ENCODE data around the gene TPD52L1. TPM values are rescaled to one million over a fixed set of nuclear protein-coding genes. Genes with fewer than 3 reads are reported as not detected.

The TPD52L1 gene
- total and polyA plus RNA-seq, 2 donors from 2014 or later: 69.1 to 91.1 TPM

DNA sequence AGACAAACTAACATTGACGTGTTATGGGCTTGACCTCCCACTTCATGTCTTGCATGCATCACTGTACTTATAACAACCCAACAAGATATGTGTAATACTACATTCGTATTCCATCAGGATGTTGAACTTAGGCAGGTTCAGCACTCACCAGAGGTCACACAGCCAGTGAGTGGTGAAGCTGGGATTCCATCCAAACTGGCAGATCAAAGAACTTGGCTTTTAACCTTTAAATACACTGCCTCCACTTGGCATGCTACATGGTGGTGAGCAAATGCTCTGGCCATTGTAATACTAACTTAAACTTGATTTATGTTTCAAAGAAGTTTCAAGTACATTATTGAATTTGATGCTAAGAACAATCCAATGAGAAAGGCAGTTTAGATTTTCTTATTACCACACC lies 158.9 kb downstream of the TPD52L1 start:
- no peaks in the 10 kb centered on the region for H3K36me3 ChIP-seq (ENCODE audit: control insufficient read depth in 2 of 3, insufficient read depth in 3 of 3, low read length in 3 of 3)
- no peak for FAIRE-seq
- no peak overlapping the region for H3K27ac ChIP-seq (ENCODE audit: low read depth in 2 of 2, low read length in 2 of 2)
- intact Hi-C loops (cut with DNase I): loop anchor here (5.0 kb wide), 1 partner anchor 455 kb away; no protein-coding TSS in a partner anchor
- H3K9me3 ChIP-seq (ENCODE audit: control insufficient read depth in 2 of 3, insufficient read depth in 1 of 3, low read length in 3 of 3): no peaks in the 10 kb centered on the region
- TF ChIP-seq CTCF (IDR thresholded peaks at IDR 0.05; ENCODE audit: borderline replicate concordance, extremely low read depth, insufficient read depth): no peak
- H3K9ac ChIP-seq (ENCODE audit: low read length in 3 of 3): no peak overlapping the region
- H3K4me3 ChIP-seq (ENCODE audit: low read length in 3 of 3): no peak overlapping the region
- H3K4me1 ChIP-seq (ENCODE audit: control insufficient read depth in 2 of 3, insufficient read depth in 2 of 3, low read depth in 1 of 3, low read length in 3 of 3): peaks cover 0 to 2% (median 0%) of the 10 kb centered on the region in 3 donors
- no peaks in the 10 kb centered on the region for H3K27me3 ChIP-seq (ENCODE audit: control insufficient read depth, insufficient read depth, low read length)
- no peak for DNase-seq

GRCh38 chr6:125312950-125313349 lies 159.4 kb downstream of the TPD52L1 start:
- no peaks in the 10 kb centered on the region for H3K36me3 ChIP-seq (ENCODE audit: control insufficient read depth in 2 of 3, insufficient read depth in 3 of 3, low read length in 3 of 3)
- intact Hi-C loops (cut with DNase I): loop anchor here (5.0 kb wide), 1 partner anchor 454 kb away; no protein-coding TSS in a partner anchor
- H3K27ac ChIP-seq (ENCODE audit: low read depth in 2 of 2, low read length in 2 of 2): no peak overlapping the region
- no peaks in the 10 kb centered on the region for H3K9me3 ChIP-seq (ENCODE audit: control insufficient read depth in 2 of 3, insufficient read depth in 1 of 3, low read length in 3 of 3)
- peaks cover 0 to 2% (median 0%) of the 10 kb centered on the region in 3 donors for H3K4me1 ChIP-seq (ENCODE audit: control insufficient read depth in 2 of 3, insufficient read depth in 2 of 3, low read depth in 1 of 3, low read length in 3 of 3)
- H3K9ac ChIP-seq (ENCODE audit: low read length in 3 of 3): no peak overlapping the region
- DNase-seq: no peak
- TF ChIP-seq CTCF (IDR thresholded peaks at IDR 0.05; ENCODE audit: borderline replicate concordance, extremely low read depth, insufficient read depth): no peak
- no peak for FAIRE-seq
- no peak overlapping the region for H3K4me3 ChIP-seq (ENCODE audit: low read length in 3 of 3)
- H3K27me3 ChIP-seq (ENCODE audit: control insufficient read depth, insufficient read depth, low read length): no peaks in the 10 kb centered on the region

Other genes with a start within 250 kb of the TPD52L1 start
- 18.7 TPM for gene RNF217, start 191.3 kb upstream of the TPD52L1 start, total RNA-seq
- gene RNF217, start 191.3 kb upstream of the TPD52L1 start, polyA plus RNA-seq (ENCODE audit: insufficient read depth, low read depth, low replicate concordance): 3.1 TPM
- 69.8 TPM for gene HDDC2, start 148.2 kb downstream of the TPD52L1 start, total RNA-seq
- 161 TPM for gene HDDC2, start 148.2 kb downstream of the TPD52L1 start, polyA plus RNA-seq (ENCODE audit: insufficient read depth, low read depth, low replicate concordance)